SK-N-MC (cell line): ENCODE results near the gene TICAM2.

Experiments
- EZH2 ChIP-seq: fragments of 200-600 bp; sonication (generic); IDR thresholded peaks from one replicate; pipeline ENCODE4 v1.6.1; 2017; ENCODE audit warnings: antibody characterized with exemption
- FOXP2 ChIP-seq: optimal IDR thresholded peaks from 2 replicates; pipeline ENCODE3; 2011; ENCODE audit warnings: mild to moderate bottlenecking, moderate library complexity; ENCODE audit not compliant: insufficient read depth; ENCODE audit errors: extremely low read length, control extremely low read depth
- POLR2AphosphoS5 ChIP-seq: IDR thresholded peaks from 2 replicates; pipeline ENCODE4 v1.6.1; 2012; ENCODE audit warnings: mild to moderate bottlenecking, low read depth, low read length, borderline replicate concordance

- no peak for TF ChIP-seq POLR2AphosphoS5
- TF ChIP-seq EZH2: no peak
- TF ChIP-seq FOXP2: no peak
Measured at GRCh38 chr5:115565233-115565632, 37.0 kb downstream of the TICAM2 start.
